Panc1 (cell line): ENCODE data around the gene SLC2A5. TPM values are rescaled to one million over a fixed set of nuclear protein-coding genes. Genes with fewer than 3 reads are reported as not detected.

Source experiments
- ATAC-seq: fragments of 200-7000 bp; cut with Tn5 transposase; 2 replicates; pipeline ENCODE4 v1.9.1; 2020; ENCODE audit warnings: mild to moderate bottlenecking, moderate library complexity
- BruUV-seq: library from RNA; stranded (reverse); fragments of 400-500 nt; replicated peaks from 2 replicates; lab custom pipeline; 2021; lab: Mats Ljungman, UMichigan
- CTCF ChIA-PET: fragments of 300-600 bp; sonication (Branson Sonifier 250); formaldehyde crosslinking; loops from one replicate; lab custom pipeline; 2022; ENCODE audit warnings: antibody characterized with exemption; lab: Charles Lee
- POLR2A ChIA-PET: fragments of 300-600 bp; sonication (Branson Sonifier 250); formaldehyde crosslinking; loops from one replicate; lab custom pipeline; 2022; ENCODE audit warnings: antibody characterized with exemption; lab: Charles Lee
- DNase-seq: peaks from one replicate; pipeline ENCODE4 v3.0.0-alpha.2; 2010; ENCODE audit warnings: low read depth, low spot score
- H3K27ac ChIP-seq: 2 replicates; pipeline ENCODE4 v1.5.1; 2011; ENCODE audit warnings: mild to moderate bottlenecking, low read length, inconsistent platforms
- H3K27me3 ChIP-seq: fragments of 200-500 bp; sonication (Bioruptor generic); 2 replicates; pipeline ENCODE4 v1.6.0; 2014; ENCODE audit warnings: low read length, inconsistent platforms; ENCODE audit not compliant: control insufficient read depth, insufficient read depth
- H3K36me3 ChIP-seq: fragments of 200-500 bp; sonication (Bioruptor generic); 2 replicates; pipeline ENCODE4 v1.5.1; 2014; ENCODE audit warnings: inconsistent platforms, mild to moderate bottlenecking, low read length, moderate library complexity; ENCODE audit not compliant: control insufficient read depth, insufficient read depth
- H3K4me1 ChIP-seq: 2 replicates; pipeline ENCODE4 v1.5.1; 2011; ENCODE audit warnings: inconsistent platforms, mild to moderate bottlenecking, low read length, moderate library complexity; ENCODE audit not compliant: control insufficient read depth, insufficient read depth
- H3K4me3 ChIP-seq, 2 experiments: 2 replicates each; pipeline ENCODE4 v1.5.1; 2011 to 2012; ENCODE audit warnings: low read depth in 2 of 2, low read length in 2 of 2, mild to moderate bottlenecking in 2 of 2, inconsistent platforms in 1 of 2, moderate library complexity in 1 of 2
- H3K9me3 ChIP-seq: fragments of 200-500 bp; sonication (Bioruptor generic); 2 replicates; pipeline ENCODE4 v1.5.1; 2014; ENCODE audit warnings: low read depth, mild to moderate bottlenecking, inconsistent platforms, low read length, moderate library complexity; ENCODE audit not compliant: control insufficient read depth, insufficient read depth
- POLR2AphosphoS5 ChIP-seq: IDR thresholded peaks from 2 replicates; pipeline ENCODE4 v1.6.1; 2012; ENCODE audit warnings: mild to moderate bottlenecking, low read depth, low read length, moderate library complexity
- SIN3A ChIP-seq: IDR thresholded peaks from 2 replicates; pipeline ENCODE4 v1.6.1; 2012; ENCODE audit warnings: low read depth, mild to moderate bottlenecking, low read length, moderate library complexity, borderline replicate concordance; ENCODE audit not compliant: insufficient read depth
- TCF7L2 ChIP-seq: IDR thresholded peaks from 2 replicates; pipeline ENCODE4 v1.6.1; 2011; ENCODE audit warnings: mild to moderate bottlenecking, low read depth, low read length, inconsistent platforms
- in situ Hi-C: cut with HindIII; loops from 2 replicates; pipeline ENCODE4 v1.10.0; 2016; ENCODE audit warnings: low sequenced_read_pairs, low pct_unique_long_range_greater_than_20kb
- intact Hi-C: fragments of 100-400 bp; cut with micrococcal nuclease; formaldehyde crosslinking; loops from one replicate; pipeline ENCODE4 v1.10.0; 2022; ENCODE audit not compliant: unreplicated experiment
- total RNA-seq: library from RNA; stranded (reverse); gene quantifications from one replicate; pipeline ENCODE4 v1.2.1, GENCODE V29; 2021; ENCODE audit not compliant: unreplicated experiment
- TF ChIP-seq, protein P1 (sequence below), 2 experiments: IDR thresholded peaks; 2 replicates each; pipeline ENCODE4 v1.6.1; 2011 to 2012; ENCODE audit warnings: low read depth in 2 of 2, control low read depth in 1 of 2, low read length in 1 of 2, mild to moderate bottlenecking in 1 of 2, moderate library complexity in 1 of 2; ENCODE audit not compliant: insufficient read depth in 1 of 2
- TF ChIP-seq, protein P2 (sequence below): fragments of 450-650 bp; IDR thresholded peaks from 2 replicates; pipeline ENCODE4 v1.5.1; 2017; ENCODE audit warnings: mild to moderate bottlenecking

Gene SLC2A5
- total RNA-seq, 1 experiment from 2014 or later = 0.26 TPM

DNA sequence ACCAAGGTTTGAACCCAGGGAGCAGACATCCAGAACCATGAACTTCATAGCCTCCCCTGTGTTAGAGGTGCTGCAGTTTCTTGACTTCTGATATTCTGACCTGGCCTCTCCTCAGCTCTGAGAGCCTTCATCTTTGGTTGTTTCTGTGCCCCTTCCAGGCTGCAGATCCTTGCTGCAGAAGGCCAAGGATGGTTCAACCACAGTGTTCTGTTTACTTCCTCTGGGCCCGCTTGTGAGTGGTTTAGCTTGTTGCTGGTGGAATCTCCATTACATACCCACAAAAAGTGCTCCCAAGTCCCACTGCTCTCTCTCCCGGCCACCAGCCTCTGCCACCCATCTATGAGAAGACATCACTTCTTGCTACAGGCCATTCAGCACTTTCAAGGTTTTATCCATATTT, 34.2 kb downstream of the SLC2A5 start:
- BruUV-seq = no TSS peak
- CTCF ChIA-PET = no interaction called here
- no peak overlapping the region for H3K27ac ChIP-seq

DNA sequence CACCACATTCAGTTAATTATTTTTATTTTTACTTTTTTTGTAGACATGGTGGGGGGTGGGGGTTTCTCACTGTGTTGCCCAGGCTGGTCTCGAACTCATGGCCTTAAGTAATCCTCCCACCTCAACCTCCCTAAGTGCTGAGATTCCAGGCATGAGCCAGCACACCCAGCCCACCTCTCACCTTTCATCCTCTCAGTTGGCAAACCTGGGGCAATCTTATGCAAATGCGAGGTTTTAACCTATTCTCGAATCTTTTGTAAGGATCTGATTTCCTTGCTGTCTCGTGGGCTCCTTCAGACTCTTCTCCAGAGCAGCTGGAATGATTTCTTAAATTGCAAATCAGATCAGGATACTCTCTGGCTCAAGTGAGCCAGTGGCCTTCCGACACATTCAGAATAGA, 36.1 kb downstream of the SLC2A5 start:
- Histone ChIP-seq H3K9me3 (0 out of 2 replicates have a peak, but pooled peaks cover 3% of the 10 kb centered on the region), H3K4me1 (no peaks in the 10 kb centered on the region), H3K36me3 (no peaks in the 10 kb centered on the region), H3K4me3 (no peak overlapping the region), H3K27me3 (no peaks in the 10 kb centered on the region), H3K27ac (no peak overlapping the region)
- BruUV-seq = no TSS peak
- ChIA-PET CTCF (interaction anchor here (2.0 kb wide), 1 partner anchor 28 kb away, joined by 4 read pairs; no protein-coding TSS in a partner anchor), POLR2A (no interaction called here)
- ATAC-seq (no peak), DNase-seq (no peak)
- no peak for TF ChIP-seq TCF7L2
- intact Hi-C loops (no loop called here), in situ Hi-C loops (no loop called here)

More for the DNA sequence above, 34.2 kb downstream of the SLC2A5 start:
- in situ Hi-C loops (no loop called here), intact Hi-C loops (no loop called here)
- no peaks in the 10 kb centered on the region for H3K27me3 ChIP-seq
- H3K9me3 ChIP-seq = 0 out of 2 replicates have a peak, but pooled peaks cover 3% of the 10 kb centered on the region
- no peak overlapping the region for H3K4me3 ChIP-seq
- ATAC-seq (no peak), DNase-seq (no peak)
- H3K36me3 ChIP-seq = no peaks in the 10 kb centered on the region
- POLR2A ChIA-PET = no interaction called here
- no peak for TF ChIP-seq TCF7L2
- TF ChIP-seq, protein P1, sequence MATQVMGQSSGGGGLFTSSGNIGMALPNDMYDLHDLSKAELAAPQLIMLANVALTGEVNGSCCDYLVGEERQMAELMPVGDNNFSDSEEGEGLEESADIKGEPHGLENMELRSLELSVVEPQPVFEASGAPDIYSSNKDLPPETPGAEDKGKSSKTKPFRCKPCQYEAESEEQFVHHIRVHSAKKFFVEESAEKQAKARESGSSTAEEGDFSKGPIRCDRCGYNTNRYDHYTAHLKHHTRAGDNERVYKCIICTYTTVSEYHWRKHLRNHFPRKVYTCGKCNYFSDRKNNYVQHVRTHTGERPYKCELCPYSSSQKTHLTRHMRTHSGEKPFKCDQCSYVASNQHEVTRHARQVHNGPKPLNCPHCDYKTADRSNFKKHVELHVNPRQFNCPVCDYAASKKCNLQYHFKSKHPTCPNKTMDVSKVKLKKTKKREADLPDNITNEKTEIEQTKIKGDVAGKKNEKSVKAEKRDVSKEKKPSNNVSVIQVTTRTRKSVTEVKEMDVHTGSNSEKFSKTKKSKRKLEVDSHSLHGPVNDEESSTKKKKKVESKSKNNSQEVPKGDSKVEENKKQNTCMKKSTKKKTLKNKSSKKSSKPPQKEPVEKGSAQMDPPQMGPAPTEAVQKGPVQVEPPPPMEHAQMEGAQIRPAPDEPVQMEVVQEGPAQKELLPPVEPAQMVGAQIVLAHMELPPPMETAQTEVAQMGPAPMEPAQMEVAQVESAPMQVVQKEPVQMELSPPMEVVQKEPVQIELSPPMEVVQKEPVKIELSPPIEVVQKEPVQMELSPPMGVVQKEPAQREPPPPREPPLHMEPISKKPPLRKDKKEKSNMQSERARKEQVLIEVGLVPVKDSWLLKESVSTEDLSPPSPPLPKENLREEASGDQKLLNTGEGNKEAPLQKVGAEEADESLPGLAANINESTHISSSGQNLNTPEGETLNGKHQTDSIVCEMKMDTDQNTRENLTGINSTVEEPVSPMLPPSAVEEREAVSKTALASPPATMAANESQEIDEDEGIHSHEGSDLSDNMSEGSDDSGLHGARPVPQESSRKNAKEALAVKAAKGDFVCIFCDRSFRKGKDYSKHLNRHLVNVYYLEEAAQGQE (IDR thresholded peaks at IDR 0.05; ENCODE audit: insufficient read depth in 1 of 2, low read depth in 2 of 2, low read length in 1 of 2) = no peak
- TF ChIP-seq SIN3A = no peak
- TF ChIP-seq POLR2AphosphoS5 = no peak
- TF ChIP-seq, protein P2, sequence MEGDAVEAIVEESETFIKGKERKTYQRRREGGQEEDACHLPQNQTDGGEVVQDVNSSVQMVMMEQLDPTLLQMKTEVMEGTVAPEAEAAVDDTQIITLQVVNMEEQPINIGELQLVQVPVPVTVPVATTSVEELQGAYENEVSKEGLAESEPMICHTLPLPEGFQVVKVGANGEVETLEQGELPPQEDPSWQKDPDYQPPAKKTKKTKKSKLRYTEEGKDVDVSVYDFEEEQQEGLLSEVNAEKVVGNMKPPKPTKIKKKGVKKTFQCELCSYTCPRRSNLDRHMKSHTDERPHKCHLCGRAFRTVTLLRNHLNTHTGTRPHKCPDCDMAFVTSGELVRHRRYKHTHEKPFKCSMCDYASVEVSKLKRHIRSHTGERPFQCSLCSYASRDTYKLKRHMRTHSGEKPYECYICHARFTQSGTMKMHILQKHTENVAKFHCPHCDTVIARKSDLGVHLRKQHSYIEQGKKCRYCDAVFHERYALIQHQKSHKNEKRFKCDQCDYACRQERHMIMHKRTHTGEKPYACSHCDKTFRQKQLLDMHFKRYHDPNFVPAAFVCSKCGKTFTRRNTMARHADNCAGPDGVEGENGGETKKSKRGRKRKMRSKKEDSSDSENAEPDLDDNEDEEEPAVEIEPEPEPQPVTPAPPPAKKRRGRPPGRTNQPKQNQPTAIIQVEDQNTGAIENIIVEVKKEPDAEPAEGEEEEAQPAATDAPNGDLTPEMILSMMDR = no peak
- H3K4me1 ChIP-seq = no peaks in the 10 kb centered on the region

DNA sequence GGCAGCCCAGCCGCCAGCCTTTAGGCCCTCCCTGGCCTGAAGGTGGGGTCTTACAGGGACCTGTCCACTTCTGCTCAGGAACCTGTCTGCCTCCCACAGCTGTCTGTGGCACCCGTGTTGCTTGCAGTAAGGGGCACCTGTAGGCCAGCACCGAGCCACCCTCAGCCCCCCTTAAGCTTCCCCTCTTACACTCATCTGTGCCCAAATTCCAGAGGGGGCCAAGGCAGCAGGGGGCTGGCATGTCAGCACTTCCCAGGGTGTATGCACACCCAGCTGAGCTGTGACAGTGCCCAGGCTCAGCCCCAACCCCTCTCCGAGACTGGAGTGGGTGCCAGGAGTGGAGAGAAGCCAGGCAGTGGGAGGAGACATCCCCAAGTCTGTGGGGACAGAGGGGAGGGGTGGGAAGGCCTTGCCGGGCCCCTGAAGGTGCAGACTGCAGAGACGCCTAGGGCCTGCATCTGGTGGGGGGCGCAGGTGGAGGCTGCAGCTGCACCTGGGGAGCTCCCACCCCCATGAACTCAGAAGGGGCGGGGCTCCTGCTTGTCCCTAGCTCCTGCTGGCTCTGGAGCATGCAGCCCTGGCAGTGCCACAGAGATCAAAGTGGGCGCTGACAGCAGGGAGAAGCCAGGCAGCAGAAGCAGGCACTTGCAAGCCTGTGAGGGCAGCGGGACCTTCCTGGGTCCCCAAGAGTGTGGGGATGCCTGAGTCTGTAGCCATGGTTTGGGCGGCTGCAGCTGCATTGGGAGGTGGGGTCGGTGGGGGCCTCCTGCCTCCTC, 37.8 kb downstream of the SLC2A5 start:
- Histone ChIP-seq H3K27me3 (no peaks in the 10 kb centered on the region), H3K4me1 (no peaks in the 10 kb centered on the region), H3K9me3 (0 out of 2 replicates have a peak, but pooled peaks cover 3% of the 10 kb centered on the region), H3K4me3 (no peak overlapping the region), H3K36me3 (no peaks in the 10 kb centered on the region), H3K27ac (no peak overlapping the region)
- ChIA-PET CTCF (interaction anchor here (0.6 to 2.0 kb wide), 2 partner anchors 27 to 50 kb away, joined by 4 to 7 read pairs; no protein-coding TSS in a partner anchor), POLR2A (interaction anchor here (0.5 to 0.7 kb wide), 2 partner anchors 50 to 71 kb away, joined by 3 to 11 read pairs; no protein-coding TSS in a partner anchor)
- intact Hi-C loops = no loop called here
- ATAC-seq (no peak), DNase-seq (no peak)
- no TSS peak for BruUV-seq
- in situ Hi-C loops = no loop called here
- no peak for TF ChIP-seq SIN3A
- TF ChIP-seq, protein P1 (IDR thresholded peaks at IDR 0.05; ENCODE audit: insufficient read depth in 1 of 2, low read depth in 2 of 2, low read length in 1 of 2) = no peak
- TF ChIP-seq, protein P2 = no peak
- no peak for TF ChIP-seq TCF7L2
- no peak for TF ChIP-seq POLR2AphosphoS5
